ENCODE results near the gene DNAJC18. TPM values are rescaled to one million over a fixed set of nuclear protein-coding genes. Genes with fewer than 3 reads are reported as not detected.

The DNAJC18 gene
- polyA plus RNA-seq, 3 donors, result 1.0 to 5.6 (median 4.0) TPM

- WGBS, 3 donors, result 69 to 78% (median 73%) methylated on average over 10 of the region's 10 CpGs
- H3K27ac ChIP-seq (ENCODE audit: low read depth, low read length), result peak within 1 kb of the TSS; percentile 17
These were observed 23.4 kb upstream of the DNAJC18 start, which contains the start of gene ECSCR for GRCh38 chr5:139462586-139463276. ECSCR (minus strand) TSS chr5:139462743; CDS start chr5:139462670, 73 bp downstream.

GRCh38 chr5:139461698-139462097, 22.4 kb upstream of the DNAJC18 start:
- 65 to 79% (median 73%) methylated on average over 5 of the region's 5 CpGs for WGBS, 3 donors
- H3K27ac ChIP-seq (ENCODE audit: low read depth, low read length), result peak overlapping the region; percentile 17

- H3K27ac ChIP-seq (ENCODE audit: low read depth, low read length), result peak overlapping the region; percentile 2
- 72 to 83% (median 72%) methylated on average over 7 of the region's 7 CpGs for WGBS, 3 donors
These were observed 21.9 kb upstream of the DNAJC18 start for GRCh38 chr5:139461176-139461575.

- 68 to 75% (median 74%) methylated on average over 1 of the region's 1 CpG for WGBS, 3 donors
- H3K27ac ChIP-seq (ENCODE audit: low read depth, low read length), result no peak overlapping the region
These were observed 21.1 kb upstream of the DNAJC18 start for GRCh38 chr5:139460455-139460854.

GRCh38 chr5:139459451-139459934, 20.2 kb upstream of the DNAJC18 start:
- H3K27ac ChIP-seq (ENCODE audit: low read depth, low read length), result no peak overlapping the region
- 62 to 74% (median 72%) methylated on average over 8 of the region's 8 CpGs for WGBS, 3 donors

GRCh38 chr5:139458580-139459407, 19.5 kb upstream of the DNAJC18 start:
- WGBS, 3 donors, result 56 to 73% (median 59%) methylated on average over 8 of the region's 8 CpGs

GRCh38 chr5:139457653-139458306, 18.5 kb upstream of the DNAJC18 start:
- H3K27ac ChIP-seq (ENCODE audit: low read depth, low read length), result no peak overlapping the region
- WGBS, 3 donors, result 93 to 99% (median 96%) methylated on average over 5 of the region's 5 CpGs

More at GRCh38 chr5:139458580-139459407, 19.5 kb upstream of the DNAJC18 start:
- H3K27ac ChIP-seq (ENCODE audit: low read depth, low read length), result no peak overlapping the region

GRCh38 chr5:139457241-139457640, 17.9 kb upstream of the DNAJC18 start:
- 83 to 95% (median 94%) methylated on average over 5 of the region's 5 CpGs for WGBS, 3 donors
- H3K27ac ChIP-seq (ENCODE audit: low read depth, low read length), result no peak overlapping the region

GRCh38 chr5:139456776-139457175, 17.5 kb upstream of the DNAJC18 start:
- WGBS, 3 donors, result 88 to 92% (median 91%) methylated on average over 12 of the region's 12 CpGs
- H3K27ac ChIP-seq (ENCODE audit: low read depth, low read length), result no peak overlapping the region

GRCh38 chr5:139454568-139455290, 15.4 kb upstream of the DNAJC18 start:
- WGBS, 3 donors, result 76 to 91% (median 89%) methylated on average over 11 of the region's 11 CpGs
- no peak overlapping the region for H3K27ac ChIP-seq (ENCODE audit: low read depth, low read length)

GRCh38 chr5:139453683-139454567, 14.6 kb upstream of the DNAJC18 start:
- no peak overlapping the region for H3K27ac ChIP-seq (ENCODE audit: low read depth, low read length)

GRCh38 chr5:139451878-139452660, 12.7 kb upstream of the DNAJC18 start:
- H3K27ac ChIP-seq (ENCODE audit: low read depth, low read length), result no peak overlapping the region
- WGBS, 3 donors, result 76 to 85% (median 78%) methylated on average over 3 of the region's 3 CpGs

More at GRCh38 chr5:139453683-139454567, 14.6 kb upstream of the DNAJC18 start:
- WGBS, 3 donors, result 64 to 80% (median 75%) methylated on average over 3 of the region's 3 CpGs

- WGBS, 3 donors, result 87 to 100% (median 96%) methylated on average over 2 of the region's 2 CpGs
- H3K27ac ChIP-seq (ENCODE audit: low read depth, low read length), result no peak overlapping the region
These were observed 11.9 kb upstream of the DNAJC18 start for GRCh38 chr5:139451176-139451575.

- WGBS, 3 donors, result 84 to 88% (median 87%) methylated on average over 5 of the region's 5 CpGs
- no peak overlapping the region for H3K27ac ChIP-seq (ENCODE audit: low read depth, low read length)
These were observed 7.8 kb upstream of the DNAJC18 start for GRCh38 chr5:139446956-139447779.

- WGBS, 3 donors, result 58 to 70% (median 69%) methylated on average over 7 of the region's 7 CpGs
- no peak overlapping the region for H3K27ac ChIP-seq (ENCODE audit: low read depth, low read length)
These were observed 6.2 kb upstream of the DNAJC18 start for GRCh38 chr5:139445325-139446170.

Measured in adipose tissue (tissue), 3 donors.